GM20431 (cell line): ENCODE results near the gene BABAM2.
"Not testable (repeated sequence)": the region's sequence is repeated elsewhere in the genome, so short reads cannot be mapped to it uniquely, and the experiment has no call there.

Experiments used
- in situ Hi-C: fragments of 300-500 bp; cut with MseI, MboI; formaldehyde crosslinking; loops from one replicate; pipeline ENCODE4 v1.15.0; 2020; ENCODE audit warnings: low sequenced_read_pairs; ENCODE audit not compliant: unreplicated experiment

The BABAM2 gene

DNA sequence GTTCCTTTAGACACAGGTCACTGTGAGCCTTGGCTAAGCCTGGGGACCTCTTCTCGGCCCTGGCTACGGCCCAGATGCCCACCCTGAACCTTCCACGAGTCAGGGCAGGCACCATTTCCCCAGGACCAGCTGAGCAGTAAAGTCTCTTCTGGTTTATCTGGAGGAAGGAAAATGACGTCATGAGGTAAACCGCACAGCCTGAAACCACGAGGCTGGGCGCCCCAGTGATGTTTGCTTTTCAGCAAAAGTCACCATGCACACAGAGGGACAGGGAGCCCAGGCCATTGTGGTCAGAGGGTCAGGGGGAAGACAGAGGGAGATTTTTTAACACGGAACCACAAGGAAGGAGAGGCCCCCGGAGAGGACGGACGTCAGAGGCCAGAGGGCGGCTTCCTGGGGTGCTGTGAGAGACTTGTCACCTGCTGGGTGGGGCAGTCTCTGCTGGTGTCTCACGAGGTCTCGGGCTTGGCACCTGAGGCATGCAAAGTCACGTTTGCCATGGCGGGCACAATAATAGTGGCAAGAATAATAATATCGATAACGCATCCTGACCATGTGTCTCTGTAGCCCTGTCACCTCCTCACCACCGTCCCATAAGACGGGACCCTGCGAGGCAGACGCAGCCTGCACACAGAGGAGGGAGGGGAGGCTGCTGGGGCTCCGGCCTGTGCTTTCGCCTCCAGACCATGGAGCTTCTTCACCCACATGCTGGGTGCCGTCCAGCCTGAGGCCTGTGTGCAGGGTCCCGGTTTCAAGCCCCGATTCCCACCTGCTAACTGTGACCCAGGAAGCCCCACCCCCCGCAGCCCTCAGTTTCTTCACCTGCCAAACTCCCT, 468.9 kb downstream of the BABAM2 start:
- in situ Hi-C loops, result no loop called here

- in situ Hi-C loops, result no loop called here
Measured at GRCh38 chr2:28360058-28360717, 469.7 kb downstream of the BABAM2 start.

DNA sequence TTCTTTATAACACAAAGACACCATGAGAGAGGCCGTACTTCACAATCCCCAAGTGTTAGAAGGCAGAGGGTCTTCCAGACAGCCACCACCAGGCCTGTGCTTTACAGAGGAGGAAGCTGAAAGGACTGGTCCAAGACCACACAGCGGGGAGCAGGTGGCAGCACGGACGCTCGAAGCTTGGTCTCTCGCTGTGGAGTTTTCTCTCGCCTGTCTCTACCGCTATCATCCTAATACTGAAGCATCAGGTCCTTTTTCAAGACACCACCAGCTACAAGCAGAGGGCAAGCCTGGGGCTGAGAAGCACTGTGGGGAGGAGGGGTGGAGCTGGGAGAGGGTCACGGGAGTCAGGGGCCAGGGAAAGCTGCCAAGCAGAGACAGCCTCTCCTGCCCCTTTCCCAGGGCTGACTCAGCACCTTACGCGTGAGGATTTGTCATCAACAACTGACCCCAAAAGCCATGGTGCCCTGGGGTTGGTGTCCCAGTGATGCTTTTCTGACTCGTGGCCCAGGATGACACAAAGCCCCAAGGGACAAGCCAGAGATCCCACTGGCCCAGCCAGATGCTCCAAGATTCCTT, 470.3 kb downstream of the BABAM2 start:
- in situ Hi-C loops, result no loop called here

DNA sequence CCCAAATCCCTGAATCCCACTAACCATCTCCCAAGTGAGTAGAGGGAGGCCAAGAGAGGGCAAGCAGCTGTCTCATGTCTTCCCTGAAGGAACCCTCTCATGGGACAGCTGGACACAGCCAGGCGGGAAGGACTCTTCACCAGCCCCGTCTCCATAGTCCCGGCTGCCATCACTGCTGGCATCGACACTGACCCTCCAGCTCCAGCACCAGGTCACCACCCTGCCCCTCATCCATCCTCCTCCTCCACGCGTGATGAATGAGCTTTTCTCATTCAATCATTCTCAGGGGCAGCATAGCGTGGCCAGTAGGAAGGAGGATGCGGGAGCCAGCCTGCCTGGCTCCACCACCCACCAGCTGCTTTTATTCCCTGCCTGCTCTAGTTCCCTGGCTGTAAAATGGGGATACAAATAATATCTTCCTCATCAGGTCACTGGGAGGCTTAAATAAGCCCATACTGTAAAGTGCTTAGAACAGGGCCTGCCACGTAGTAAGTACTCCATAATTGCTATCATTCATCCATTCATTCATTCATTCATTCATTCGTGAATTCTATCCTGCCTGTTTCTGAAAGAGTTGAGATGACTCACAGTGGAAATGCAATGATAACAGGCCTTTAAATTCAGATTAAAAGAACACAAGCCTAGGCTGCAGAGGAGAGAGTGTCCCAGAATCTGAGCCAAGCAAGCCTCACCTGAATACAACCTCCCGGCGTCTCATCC, 471.6 kb downstream of the BABAM2 start:
- in situ Hi-C loops, result no loop called here

- in situ Hi-C loops, result no loop called here
Measured at GRCh38 chr2:28362991-28363521, 472.5 kb downstream of the BABAM2 start.

GRCh38 chr2:28363686-28364280, 473.3 kb downstream of the BABAM2 start:
- in situ Hi-C loops, result no loop called here

GRCh38 chr2:28364610-28365009, 474.1 kb downstream of the BABAM2 start:
- in situ Hi-C loops, result no loop called here

DNA sequence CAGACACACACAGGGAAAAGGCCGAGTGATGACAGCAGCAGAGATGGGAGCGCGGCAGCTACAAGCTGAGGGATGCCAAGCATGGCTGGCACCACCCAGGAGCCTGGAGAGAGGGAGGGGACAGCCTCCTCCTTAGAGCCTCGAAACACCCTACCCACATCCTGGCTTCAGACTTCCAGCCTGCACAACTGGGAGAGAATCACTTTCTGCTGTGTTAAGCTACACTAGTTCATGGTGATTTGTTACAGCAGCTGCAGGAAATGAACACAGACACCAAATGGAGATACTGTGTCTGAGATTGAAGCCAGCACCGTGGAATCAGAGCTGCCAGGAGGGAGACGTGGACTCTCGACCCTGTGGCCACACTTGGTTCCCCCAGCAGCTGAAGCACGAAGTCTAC, 474.6 kb downstream of the BABAM2 start:
- in situ Hi-C loops, result no loop called here

GRCh38 chr2:28366149-28366495, 475.6 kb downstream of the BABAM2 start:
- in situ Hi-C loops, result no loop called here

GRCh38 chr2:28366496-28367282, 476.2 kb downstream of the BABAM2 start:
- in situ Hi-C loops, result no loop called here

DNA sequence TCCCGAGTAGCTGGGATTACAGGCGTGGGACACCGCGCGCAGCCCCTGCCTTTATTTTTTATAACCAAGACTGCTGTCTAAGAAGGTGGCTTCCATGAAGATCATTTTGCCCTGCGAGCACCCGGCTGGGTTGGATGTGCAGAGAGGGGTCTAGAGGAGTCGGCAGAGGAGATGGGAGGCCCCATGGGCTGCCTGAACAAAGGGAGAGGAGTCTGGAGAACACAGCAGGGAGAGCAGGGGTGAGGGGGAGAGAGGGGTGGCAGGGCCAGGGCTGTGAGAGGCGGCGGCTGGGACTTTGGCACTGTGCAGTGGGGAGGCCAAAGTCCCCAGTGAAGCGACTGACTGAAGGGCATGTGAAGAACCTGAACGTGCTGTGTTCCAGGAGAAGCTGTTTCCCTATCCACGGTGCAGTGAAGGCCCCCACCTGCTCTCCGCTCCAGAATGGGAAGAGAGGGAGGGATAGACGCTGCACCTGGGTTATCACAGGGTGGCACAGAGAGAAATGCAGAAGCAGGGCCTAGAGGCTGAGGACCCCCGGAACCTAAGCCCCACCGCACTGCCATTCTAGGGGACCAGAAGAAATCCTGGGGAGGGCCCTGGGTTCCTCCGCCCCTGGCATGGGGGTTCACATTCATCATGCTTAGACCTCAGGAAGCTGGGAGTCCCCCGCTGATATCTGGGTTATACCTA, 477.3 kb downstream of the BABAM2 start:
- in situ Hi-C loops, result no loop called here

DNA sequence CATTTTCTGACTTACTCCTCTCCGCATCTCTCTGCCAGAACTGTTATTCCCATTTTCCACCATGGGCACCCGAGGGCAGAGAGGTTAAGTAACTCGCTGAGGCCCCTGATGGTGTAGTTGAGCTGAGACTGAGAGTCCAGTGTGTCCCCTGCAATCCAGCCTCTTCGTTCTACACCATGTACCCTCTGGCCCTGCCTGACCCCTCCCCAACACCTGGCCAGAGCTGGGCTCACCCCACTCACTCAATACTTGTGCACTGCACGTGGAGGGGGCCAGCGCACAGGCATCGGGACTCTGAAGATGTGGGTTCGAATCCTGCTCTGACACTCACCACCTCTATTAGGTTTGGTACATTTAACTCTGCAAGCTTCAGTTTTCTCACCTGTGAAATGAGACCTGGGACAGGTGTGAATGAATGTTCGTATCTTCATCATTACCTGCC, 477.8 kb downstream of the BABAM2 start:
- in situ Hi-C loops, result no loop called here

- in situ Hi-C loops, result no loop called here
Measured at GRCh38 chr2:28369358-28369757, 478.8 kb downstream of the BABAM2 start.

DNA sequence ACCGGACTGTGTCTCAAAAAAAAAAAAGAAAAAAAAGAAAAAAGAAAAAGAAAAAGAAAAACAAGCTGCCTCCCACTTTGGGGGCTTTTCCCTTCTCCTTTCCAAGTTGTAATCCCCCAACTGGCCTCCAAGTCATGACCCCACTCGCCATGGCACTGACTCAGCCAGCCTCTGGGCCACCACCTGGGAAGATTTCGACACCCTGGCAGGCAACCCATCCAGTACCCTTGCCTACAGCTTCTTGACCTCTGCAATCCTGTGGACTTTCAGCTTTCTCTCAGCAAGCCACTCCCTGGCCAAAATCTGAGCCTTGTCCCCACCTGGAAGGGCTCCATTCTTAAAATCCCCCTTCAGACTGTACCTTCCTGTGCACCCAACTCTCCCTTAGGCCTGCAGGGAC, 479.8 kb downstream of the BABAM2 start:
- in situ Hi-C loops, result no loop called here

DNA sequence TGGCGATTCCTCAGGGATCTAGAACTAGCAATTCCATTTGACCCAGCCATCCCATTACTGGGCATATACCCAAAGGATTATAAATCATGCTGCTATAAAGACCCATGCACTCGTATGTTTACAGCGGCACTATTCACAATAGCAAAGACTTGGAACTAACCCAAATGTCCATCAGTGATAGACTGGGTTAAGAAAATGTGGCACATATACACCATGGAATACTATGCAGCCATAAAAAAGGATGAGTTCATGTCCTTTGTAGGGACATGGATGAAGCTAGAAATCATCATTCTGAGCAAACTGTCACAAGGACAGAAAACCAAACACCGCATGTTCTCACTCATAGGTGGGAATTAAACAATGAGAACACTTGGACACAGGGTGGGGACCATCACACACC, 481.2 kb downstream of the BABAM2 start:
- in situ Hi-C loops, result not testable (repeated sequence)

- in situ Hi-C loops, result no loop called here
Measured at GRCh38 chr2:28373854-28374253, 483.3 kb downstream of the BABAM2 start.

- in situ Hi-C loops, result no loop called here
Measured at GRCh38 chr2:28374331-28374730, 483.8 kb downstream of the BABAM2 start.

DNA sequence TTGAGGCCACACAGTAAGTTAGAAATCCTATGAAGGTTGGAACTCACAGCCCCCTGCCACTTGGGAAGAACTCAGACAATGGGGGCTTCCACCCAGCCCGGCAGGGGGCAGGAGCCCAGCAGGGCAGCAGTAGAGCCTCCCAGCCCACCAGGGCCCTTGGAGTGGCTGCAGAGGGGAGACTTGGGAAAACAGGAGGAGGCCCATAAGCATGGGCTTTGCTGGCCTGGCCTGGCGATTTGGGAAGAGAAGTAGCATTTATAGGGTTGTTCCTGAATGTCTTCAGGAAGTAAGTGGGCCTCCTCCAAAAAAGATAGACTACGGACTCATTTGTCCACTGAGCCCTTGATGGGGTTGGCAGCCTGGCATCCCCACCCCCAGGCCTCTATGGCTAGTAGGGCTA, 484.7 kb downstream of the BABAM2 start:
- in situ Hi-C loops, result no loop called here
